ENCODE measurements around the gene ATP11C. TPM values are rescaled to one million over a fixed set of nuclear protein-coding genes. Genes with fewer than 3 reads are reported as not detected.

The ATP11C gene
- total and polyA plus RNA-seq, 2 of the 4 experiments (the other 2 are of a cell fraction) = 19.3 to 40.0 TPM

GRCh38 chrX:139929876-139930275 is 3.0 kb downstream of the ATP11C start:
- no TSS peak for BruUV-seq (replicated peaks)
- CTCF ChIA-PET = no interaction called here
- peaks cover 0 to 9% of the 10 kb centered on the region in 2 experiments; a peak in 2 of 4 replicates for H3K79me1 ChIP-seq (ENCODE audit: low read depth in 1 of 2, low read length in 2 of 2)
- no peak overlapping the region for H2AFZ ChIP-seq (replicated peaks; ENCODE audit: low read length, poor library complexity)
- H3K23ac ChIP-seq (ENCODE audit: low read depth, low read length) = no peak overlapping the region
- peak overlapping the region; percentile 14; the same call in 1 of the 2 replicates for H3K4me2 ChIP-seq (ENCODE audit: low read depth, low read length)
- no peak overlapping the region for H2BK20ac ChIP-seq (ENCODE audit: low read depth, low read length)
- H3K27me3 ChIP-seq (ENCODE audit: control insufficient read depth, insufficient read depth, low read length) = no peaks in the 10 kb centered on the region
- no peak for TF ChIP-seq POLR2A (IDR thresholded peaks at IDR 0.05; ENCODE audit: low read depth, low read length)
- no peak for TF ChIP-seq BHLHE40 (IDR thresholded peaks at IDR 0.05; ENCODE audit: low read depth, low read length)
- TF ChIP-seq RAD21 (IDR thresholded peaks at IDR 0.05; ENCODE audit: low read length) = no peak
- TF ChIP-seq MAZ (IDR thresholded peaks at IDR 0.05; ENCODE audit: borderline replicate concordance, low read depth, low read length) = no peak
- TF ChIP-seq CEBPB (IDR thresholded peaks at IDR 0.05; ENCODE audit: low read depth, low read length) = no peak
- no peak for TF ChIP-seq RFX5 (IDR thresholded peaks at IDR 0.05; ENCODE audit: low read depth, low read length)
- no peak for TF ChIP-seq FOS (IDR thresholded peaks at IDR 0.05; ENCODE audit: low read depth, low read length)
- no peak for TF ChIP-seq RCOR1 (IDR thresholded peaks at IDR 0.05; ENCODE audit: insufficient replicate concordance, low read length)
- TF ChIP-seq NFE2L2 (IDR thresholded peaks at IDR 0.05; ENCODE audit: low read depth, low read length) = no peak
- no peak overlapping the region for H2BK5ac ChIP-seq (ENCODE audit: low read depth, low read length, poor library complexity, severe bottlenecking)
- no peak overlapping the region for H4K5ac ChIP-seq (ENCODE audit: low read depth, low read length)
- no peaks in the 10 kb centered on the region; the same call in 1 of the 2 replicates for H3K4me1 ChIP-seq (ENCODE audit: control insufficient read depth, insufficient read depth, low read length)
- no peak for ATAC-seq (ENCODE audit: low read depth)
- H3K14ac ChIP-seq (replicated peaks; ENCODE audit: low read depth, low read length) = no peak overlapping the region
- H4K91ac ChIP-seq (ENCODE audit: insufficient read depth, low read depth, low read length) = no peak overlapping the region
- H2BK120ac ChIP-seq (ENCODE audit: low read depth, low read length) = no peak overlapping the region
- no peak overlapping the region for H3K4ac ChIP-seq (ENCODE audit: low read depth, low read length)
- no peak overlapping the region for H3K4me3 ChIP-seq (ENCODE audit: insufficient read depth, low read depth, low read length)
- WGBS, 2 experiments (ENCODE audit: extremely low coverage in 2 of 2, insufficient read length in 1 of 2) = 65% methylated on average over 3 of the region's 5 CpGs; no CpG with 5 or more reads in 1 of the 2 experiments
- no peak overlapping the region for H3K27ac ChIP-seq (ENCODE audit: insufficient read depth, low read length)
- H3K9me3 ChIP-seq (ENCODE audit: control insufficient read depth, insufficient read depth, low read length) = no peaks in the 10 kb centered on the region
- H2AK5ac ChIP-seq (ENCODE audit: low read depth, low read length) = no peak overlapping the region
- no peak overlapping the region for H2BK15ac ChIP-seq (ENCODE audit: low read depth, low read length)
- H3K36me3 ChIP-seq (ENCODE audit: control insufficient read depth, insufficient read depth, low read length) = no peaks in the 10 kb centered on the region
- H4K8ac ChIP-seq (ENCODE audit: low read depth in 2 of 2, low read length in 2 of 2) = no peak overlapping the region
- DNase-seq = no peak
- peaks cover 4% of the 10 kb centered on the region; the same call in 1 of the 2 replicates for H4K20me1 ChIP-seq (ENCODE audit: insufficient read depth, low read length)
- H3K9ac ChIP-seq (ENCODE audit: low read depth, low read length) = no peak overlapping the region
- no peak overlapping the region for H3K18ac ChIP-seq (ENCODE audit: low read depth, low read length)
- dilution Hi-C loops (cut with HindIII; ENCODE audit: low sequenced_read_pairs, unreplicated experiment) (no loop called here), in situ Hi-C loops (cut with MboI; ENCODE audit: low sequenced_read_pairs) (no loop called here), intact Hi-C loops (cut with micrococcal nuclease) (loop anchor here (5.0 to 10.0 kb wide), 4 partner anchors 48 to 205 kb away; no protein-coding TSS in a partner anchor)
- no peaks in the 10 kb centered on the region for H3K9me1 ChIP-seq (ENCODE audit: insufficient read depth, low read length)
- H2AK9ac ChIP-seq (replicated peaks; ENCODE audit: low read depth, low read length, poor library complexity) = no peak overlapping the region
- H3K56ac ChIP-seq (ENCODE audit: extremely low read depth, insufficient read depth, low read length) = no peak overlapping the region
- POLR2A ChIA-PET (ENCODE audit: unreplicated experiment) = no interaction called here
